ENCODE measurements around the gene RUVBL2.

GRCh38 chr19:48987323-48987722 lies 6.4 kb upstream of the RUVBL2 start:
- TF ChIP-seq SIN3A (IDR thresholded peaks at IDR 0.05; ENCODE audit: borderline replicate concordance, insufficient read depth, low read depth, low read length) = no peak
- TF ChIP-seq CTCF (IDR thresholded peaks at IDR 0.05) = no peak
